GM10847 (cell line): ENCODE data around the gene LILRB3.
"Not testable (repeated sequence)": the region's sequence is repeated elsewhere in the genome, so short reads cannot be mapped to it uniquely, and the experiment has no call there.

Experiments
- POLR2A ChIP-seq: IDR thresholded peaks from 2 replicates; pipeline ENCODE4 v1.6.1; 2011; ENCODE audit not compliant: insufficient read length; ENCODE audit errors: extremely low read depth

The LILRB3 gene

DNA sequence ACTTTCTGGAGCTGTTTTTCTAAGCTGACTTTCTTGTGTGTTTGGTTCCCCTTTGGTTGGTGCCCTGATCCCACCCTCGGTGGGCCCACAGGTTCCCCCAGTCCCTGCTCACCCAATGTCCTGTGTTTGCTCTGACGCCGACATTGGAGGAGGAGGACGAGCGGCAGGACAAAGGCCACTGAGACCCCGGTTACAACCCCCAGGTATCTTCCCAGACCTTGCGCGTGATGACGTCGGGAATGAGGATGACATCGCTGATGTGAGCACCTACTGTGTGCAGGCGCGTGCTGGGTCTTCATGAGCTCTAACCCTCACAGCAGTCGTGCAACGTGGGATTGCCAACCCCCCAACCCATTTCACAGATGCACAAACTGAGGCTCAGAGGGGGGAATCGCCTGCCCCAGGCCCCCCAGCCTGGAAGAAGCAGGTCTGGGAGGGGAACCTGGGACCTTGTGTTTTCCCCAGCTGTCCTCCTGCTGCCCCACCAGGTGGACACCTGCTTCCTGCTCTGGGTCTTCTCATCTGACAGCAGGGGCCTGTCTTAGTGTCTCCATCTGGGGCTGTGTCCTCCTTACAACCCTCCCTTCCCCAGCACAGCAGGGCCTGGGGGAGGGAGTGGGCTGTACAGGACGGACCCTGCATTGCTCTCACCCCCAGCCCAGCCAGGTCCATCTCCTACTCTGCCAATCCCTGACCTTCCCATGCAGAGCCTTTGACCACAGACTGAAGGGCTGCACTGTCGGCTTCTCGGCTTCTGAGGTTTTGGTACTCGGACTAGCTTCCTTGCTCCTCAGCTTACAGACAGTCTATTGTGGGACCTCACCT, 24.5 kb upstream of the LILRB3 start:
- no peak for TF ChIP-seq POLR2A

DNA sequence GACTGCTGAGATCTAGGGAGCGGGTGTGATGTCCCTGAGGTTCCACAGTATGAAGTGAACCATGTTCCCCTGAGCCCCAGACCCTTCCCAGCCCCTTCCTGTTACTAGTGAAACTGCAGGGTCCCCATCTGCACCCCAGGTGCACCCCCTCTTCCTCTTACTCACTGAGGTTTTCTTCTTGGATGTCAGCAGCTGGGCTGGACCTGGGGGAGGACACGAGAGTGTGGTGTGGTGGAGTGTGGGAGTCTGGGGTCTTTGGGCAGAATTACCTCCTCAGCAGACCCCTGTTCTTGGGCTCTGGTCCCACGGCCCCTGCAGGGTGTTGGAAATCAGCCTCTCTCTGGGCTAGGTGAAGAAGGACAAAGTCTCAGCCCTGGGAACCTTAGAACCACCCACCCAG, 23.1 kb upstream of the LILRB3 start:
- no peak for TF ChIP-seq POLR2A

DNA sequence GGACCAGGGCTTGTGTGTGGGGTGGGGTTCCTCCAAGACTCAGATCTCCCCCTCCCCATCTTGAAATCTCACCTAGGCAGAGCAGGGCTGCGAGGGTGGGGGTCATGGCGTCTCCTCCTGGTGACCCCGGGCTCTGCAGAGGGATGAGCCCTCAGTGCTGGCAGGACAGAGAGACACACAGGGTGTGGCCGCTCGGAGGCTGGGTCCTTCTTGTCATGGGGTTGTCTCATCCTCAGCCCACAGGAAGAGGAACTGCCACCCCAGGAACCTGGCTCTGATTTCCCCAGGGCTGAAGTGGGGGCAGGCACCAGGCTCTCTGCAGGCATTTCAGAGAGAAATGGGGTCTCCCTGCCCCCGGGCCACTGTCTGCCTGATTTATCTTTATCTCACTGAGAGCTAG, 19.8 kb upstream of the LILRB3 start, which contains the start of gene LILRA6:
LILRA6 (minus strand) TSS at position 145 of the 400 bp plus-strand sequence.
- not testable (repeated sequence) for TF ChIP-seq POLR2A

DNA sequence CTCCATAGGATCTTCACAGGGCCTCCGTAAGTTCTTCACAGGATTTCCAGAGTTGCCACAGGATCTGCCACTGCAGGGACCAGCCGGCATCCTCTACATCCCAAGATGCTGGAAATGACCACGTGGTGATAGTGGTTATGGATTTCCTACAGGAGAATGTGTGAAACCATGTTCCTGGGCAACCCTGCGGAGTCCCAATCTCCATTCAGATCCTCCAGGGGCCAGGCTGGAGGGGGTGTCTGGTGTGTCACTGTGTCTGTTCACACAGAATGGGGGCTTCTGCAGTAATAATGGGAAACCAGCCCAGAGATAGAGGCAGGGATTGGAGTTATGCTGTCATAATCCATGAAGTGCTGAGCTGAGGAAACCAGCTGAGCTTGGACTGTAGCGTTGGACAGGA, 11.1 kb upstream of the LILRB3 start:
- TF ChIP-seq POLR2A, result no peak

DNA sequence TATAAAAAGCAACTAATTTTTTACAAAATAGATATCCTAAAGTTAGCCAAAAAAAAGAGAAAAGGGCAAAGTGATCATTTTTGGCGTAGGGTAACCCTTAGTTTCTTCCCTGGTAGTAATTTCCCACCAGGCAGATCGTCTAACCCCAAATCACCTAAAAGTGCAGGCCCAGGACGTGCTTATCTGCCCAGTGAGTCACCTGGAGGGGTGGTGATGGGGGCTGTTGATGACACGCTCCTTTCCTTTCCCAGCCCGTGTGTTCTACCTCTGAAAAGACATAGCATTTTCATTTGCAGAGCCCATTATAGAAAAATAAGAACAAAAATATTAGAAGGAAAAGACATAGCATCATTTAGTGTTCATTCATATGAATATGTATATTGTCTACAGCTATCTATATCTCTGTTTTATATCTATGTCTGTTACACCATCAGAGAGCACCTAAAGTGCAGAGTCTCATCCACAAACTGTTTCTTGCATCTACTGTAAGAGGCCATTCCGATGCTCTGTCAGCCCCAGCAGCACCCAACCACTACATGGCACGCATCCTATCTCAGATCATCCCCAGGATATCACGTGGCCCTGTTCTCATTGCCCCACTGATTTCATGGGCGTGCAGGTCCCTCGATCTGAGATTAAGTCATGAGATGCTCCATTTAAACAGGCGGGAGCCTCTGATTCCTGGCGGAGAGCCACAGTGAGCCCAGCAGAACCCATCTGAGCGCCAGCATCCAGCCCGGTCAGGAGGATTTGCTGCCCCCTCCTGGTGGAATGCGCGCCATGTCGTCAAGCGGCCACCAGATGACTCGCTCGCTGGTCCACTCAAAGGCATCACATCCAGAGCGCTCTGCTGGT, 8.5 kb upstream of the LILRB3 start:
- no peak for TF ChIP-seq POLR2A

DNA sequence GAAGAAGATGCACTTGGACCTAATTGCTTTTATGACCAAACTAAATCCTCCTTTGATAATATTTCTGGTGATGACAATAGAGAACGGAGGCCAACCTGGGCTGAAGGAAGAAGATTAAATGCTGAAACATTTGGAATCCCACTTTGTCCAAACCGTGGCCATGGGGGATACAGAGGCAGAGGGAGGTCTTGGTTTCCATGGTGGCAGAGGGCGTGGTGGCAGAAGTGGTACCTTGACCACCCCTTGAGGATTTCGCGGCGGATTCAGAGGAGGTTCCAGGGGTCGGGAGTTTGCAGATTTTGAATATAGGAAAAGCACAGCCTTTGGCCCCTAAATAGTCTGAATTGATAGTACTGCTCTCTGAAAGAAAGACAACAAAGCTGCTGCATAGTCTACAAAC, 7.2 kb upstream of the LILRB3 start:
- no peak for TF ChIP-seq POLR2A

DNA sequence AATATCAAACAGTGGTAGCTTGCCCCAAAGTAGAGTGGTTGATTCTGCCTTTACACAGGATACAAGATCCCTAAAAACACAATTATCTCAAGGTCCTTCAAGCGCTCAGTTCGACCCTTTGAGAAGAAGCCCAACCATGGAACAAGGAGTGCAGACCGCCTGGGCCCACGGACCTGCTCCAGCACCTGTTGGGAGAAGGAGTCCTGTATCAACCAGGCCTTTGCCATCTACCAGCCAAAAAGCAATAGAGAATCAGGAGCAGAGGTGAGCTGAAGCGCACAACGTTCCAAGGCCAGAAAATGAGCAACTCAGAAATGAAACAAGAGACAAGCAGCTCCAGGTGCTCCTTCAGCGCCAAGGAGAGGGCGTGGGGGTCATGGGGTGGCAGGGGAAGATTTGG, 6.3 kb upstream of the LILRB3 start:
- no peak for TF ChIP-seq POLR2A

DNA sequence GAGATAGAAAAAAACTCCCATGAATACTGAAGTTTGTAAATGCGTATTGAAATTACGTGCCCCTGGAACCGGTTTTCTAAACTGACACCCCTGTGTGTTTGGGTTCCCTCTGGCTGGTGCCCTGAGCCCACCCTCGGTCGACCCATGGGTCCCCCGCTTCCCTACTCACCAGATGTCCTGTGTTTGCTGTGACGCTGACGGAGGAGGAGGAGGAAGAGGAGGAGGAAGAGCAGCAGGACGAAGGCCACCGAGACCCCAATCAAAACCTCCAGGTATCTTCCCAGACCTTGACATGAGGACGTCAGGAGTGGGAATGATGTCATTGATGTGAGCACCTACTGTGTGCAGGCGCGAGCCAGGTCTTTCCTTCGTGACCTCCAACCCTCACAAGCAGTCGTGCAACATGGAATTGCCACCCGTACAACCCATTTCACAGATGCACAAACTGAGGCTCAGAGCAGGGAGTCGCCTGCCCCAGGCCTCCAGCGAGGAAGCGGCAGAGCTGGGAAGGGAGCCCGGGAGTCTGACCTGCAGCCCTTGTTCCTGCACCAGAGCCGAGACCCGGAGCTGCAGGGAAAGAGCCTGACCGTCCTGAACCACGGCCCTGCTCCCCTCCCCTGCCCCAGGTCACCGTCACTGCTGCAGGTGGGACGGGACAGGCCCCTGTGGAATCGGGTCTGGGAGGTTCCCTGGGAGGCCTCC, 3.7 kb downstream of the LILRB3 start:
- no peak for TF ChIP-seq POLR2A

DNA sequence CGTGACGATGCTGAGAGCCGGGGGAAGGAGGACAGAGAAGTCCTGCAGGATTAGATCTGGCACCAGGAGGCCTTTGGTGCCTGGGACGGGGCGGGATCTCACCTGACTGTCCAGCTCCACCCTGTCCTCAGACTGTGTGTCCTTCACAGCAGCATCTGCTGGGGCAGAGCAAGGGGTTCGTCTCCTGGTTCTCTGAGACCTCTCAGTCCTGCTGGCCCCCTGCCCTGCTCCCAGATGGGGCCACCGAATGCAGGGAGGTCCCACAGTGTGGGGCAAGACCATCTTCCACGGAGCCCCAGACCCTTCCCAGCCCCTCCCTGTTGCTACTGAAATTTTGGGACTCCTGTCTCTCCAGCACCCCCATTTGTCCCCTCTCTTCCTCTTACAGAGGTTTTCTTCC, 4.5 kb downstream of the LILRB3 start:
- no peak for TF ChIP-seq POLR2A

DNA sequence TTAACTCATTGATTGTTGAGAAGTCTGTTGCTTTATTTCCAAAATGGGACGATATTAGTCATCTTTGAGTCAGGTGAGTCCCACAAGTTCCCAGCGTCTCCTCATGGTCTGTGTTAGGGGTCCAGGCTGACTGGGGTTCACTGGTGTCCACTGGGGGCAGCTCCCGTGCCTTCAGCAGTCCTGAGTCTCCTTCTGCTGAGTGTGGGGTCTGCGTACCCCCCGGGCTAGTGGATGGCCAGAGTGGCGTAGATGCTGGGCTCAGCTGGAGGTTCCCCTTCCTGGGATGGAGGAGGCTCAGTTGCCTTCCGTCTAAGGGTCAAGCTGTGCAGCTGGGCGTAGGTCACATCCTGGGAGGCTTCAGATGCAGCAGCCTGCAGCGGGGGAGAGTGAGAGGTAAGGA, 5.9 kb downstream of the LILRB3 start:
- TF ChIP-seq POLR2A, result no peak

DNA sequence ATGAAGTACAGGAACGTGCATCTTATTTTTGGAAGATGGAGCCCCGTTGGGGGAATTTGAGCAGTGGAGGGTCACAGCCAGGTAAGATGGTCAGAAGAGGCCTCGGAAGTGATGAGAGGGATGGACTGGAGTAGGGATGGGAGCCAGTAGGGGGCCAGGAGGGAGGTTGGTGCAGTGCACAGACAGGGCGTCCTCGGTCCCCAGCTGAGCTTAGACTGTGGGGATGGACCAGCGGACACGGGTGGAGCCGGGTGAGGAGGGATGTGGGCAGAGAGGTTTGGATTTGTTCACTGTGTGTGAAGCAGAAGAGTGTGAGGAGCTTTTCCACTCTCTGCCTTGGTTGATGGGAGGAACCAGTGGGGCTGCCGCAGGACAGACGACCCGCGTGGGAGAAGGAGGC, 11.6 kb downstream of the LILRB3 start:
- no peak for TF ChIP-seq POLR2A

DNA sequence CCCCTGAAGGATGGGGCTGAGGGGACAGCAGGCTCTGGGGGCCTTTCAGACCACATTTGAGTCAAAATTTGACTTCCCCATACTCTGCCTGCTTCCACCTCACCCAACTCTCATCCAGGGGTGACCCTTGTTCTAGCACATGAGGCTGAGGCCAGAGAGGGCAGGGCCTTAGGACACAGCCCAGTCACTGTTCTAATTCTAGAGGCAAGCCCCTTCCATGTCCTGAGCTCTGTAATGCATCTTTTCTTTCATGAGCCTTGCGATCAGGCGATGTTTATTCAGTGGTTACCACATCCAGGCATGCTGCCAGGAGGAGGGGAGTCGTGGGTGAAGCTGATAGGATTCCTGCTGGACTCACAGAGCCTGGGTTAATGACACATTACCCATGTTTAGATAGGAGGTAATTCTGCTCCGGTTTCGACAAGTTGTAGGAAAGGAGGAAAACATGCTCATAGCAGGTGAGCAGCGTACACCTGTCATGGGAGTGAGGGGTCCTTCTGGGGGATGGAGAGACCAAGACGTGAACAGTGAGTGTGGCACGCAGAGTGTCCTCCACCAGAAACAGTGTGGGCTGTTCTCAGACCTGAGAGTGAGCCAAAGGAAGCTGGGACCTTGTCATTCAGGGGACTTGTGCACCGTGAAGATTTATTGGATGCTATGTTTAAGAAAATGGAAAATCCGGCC, 12.9 kb downstream of the LILRB3 start:
- TF ChIP-seq POLR2A, result no peak

DNA sequence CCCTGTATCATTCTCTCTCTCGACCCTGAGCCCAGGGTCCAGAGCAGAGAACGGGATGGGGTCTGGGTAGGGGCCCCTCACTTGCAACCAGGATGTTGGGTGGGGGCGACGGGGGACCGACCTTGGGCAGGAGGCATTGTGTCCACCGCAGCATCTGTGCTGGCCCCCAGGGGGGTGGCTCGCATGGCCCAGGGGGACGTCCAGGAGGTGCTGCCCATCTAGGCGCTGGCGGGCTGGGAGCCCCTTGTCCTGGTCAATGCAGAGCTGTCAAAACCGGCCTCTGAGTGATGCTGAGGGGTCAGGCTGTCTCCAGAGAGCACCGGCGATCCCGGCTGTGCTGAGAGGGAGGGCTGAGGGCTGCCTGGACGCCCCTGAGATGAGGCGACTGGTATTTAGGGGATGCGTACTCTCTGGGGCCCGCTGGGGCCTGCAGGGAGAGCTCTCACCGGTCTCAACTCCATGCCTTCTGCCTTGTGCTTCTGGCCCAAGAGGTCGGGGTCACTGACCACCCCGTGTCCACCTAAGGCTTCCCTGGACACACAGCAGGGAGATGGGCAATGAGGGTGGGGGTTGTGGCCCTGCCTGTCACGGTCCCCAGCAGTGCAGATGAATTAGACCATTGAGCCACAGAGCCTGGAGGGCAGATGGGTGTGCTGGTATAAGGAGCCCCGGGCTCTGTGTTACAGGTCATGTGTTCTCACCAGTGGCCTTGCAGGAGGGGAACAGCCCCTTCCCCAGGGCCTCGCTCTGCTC, 13.6 kb downstream of the LILRB3 start:
- TF ChIP-seq POLR2A, result no peak

DNA sequence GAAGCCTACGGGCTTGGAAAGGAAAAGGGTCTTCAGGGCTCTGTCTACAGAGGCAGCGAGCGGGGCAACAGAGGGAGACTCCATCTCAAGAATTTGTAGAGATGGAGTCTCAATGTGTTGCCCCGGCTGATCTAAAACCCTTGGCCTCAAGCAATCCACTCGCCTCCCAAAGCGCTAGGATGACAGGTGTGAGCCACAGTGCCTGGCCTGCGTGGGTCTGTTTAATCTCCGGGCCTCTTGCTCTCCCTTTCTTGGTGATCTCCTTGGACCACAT, 14.1 kb downstream of the LILRB3 start:
- no peak for TF ChIP-seq POLR2A
